Fibroblast of skin of scalp (primary cell): Measurements from ENCODE around the gene HCAR2. TPM values are rescaled to one million over a fixed set of nuclear protein-coding genes. Genes with fewer than 3 reads are reported as not detected.
"Not testable (repeated sequence)": the region's sequence is repeated elsewhere in the genome, so short reads cannot be mapped to it uniquely, and the experiment has no call there.

Source experiments
- DNase-seq: peaks from one replicate; pipeline ENCODE4 v3.0.0-alpha.2; 2013
- polyA plus RNA-seq, 2 experiments: library from polyadenylated mRNA; unstranded; fragments of 120-200 nt; gene quantifications; one replicate each; pipeline ENCODE4 v1.2.1, GENCODE V29; 2013; ENCODE audit not compliant: insufficient read length in 2 of 2

HCAR2 gene
- polyA plus RNA-seq (2013, experiment 1 of 2; ENCODE audit: insufficient read length), result not detected
- polyA plus RNA-seq (2013, experiment 2 of 2; ENCODE audit: insufficient read length), result not detected

- DNase-seq, result not testable (repeated sequence)
These were observed at the start of gene HCAR2 for GRCh38 chr12:122702890-122703611. TSS of gene HCAR2 (minus strand) at chr12:122703357. CDS start at chr12:122703283, 74 bp downstream.

DNA sequence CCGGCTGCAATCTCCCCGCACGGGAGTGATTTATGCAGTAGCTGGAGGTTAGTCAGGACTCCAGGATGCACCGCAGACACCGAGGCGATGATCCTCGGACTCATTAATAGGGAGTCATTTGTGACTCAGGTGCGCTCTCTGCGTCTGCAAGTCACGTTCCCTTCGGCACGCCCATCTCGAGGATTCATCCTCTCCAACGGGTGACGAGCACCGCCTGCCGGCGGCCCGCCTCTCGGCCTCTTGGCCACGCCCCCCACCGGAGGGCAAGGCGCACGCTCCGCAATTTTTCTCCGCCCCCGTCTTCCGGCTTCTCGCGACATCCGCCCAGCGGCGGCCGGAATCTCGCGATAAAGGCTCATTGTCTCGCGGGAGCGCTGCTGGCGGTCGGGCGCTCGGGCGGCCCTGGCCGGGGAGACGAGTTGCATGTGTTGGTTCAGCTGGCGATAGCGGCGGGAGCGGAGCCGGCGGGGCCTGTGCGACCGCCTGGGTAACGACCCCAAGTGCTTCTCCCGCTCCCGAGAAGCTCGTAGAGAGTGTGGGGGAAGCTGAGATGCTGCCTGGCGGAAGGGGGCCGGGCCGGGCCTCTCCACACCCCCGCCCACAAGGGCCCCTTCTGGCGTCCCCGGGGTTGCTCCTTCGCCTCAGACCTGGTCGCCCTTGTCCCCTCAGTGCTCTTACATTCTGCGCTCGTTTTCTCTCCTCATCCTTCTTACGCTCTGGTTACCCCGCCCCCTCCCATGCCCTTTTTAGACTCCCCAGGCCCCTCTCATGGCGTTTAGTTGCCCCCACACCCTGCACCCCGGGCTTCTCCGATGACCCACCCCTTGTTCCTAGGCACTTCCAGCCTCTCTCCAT is 49.5 kb upstream of the HCAR2 start, which contains the start of gene DENR:
Gene DENR (plus strand): TSS at position 361 of the 855 bp plus-strand sequence. CDS start 878 bp downstream, outside the sequence.
- peak; percentile 95 for DNase-seq

DNA sequence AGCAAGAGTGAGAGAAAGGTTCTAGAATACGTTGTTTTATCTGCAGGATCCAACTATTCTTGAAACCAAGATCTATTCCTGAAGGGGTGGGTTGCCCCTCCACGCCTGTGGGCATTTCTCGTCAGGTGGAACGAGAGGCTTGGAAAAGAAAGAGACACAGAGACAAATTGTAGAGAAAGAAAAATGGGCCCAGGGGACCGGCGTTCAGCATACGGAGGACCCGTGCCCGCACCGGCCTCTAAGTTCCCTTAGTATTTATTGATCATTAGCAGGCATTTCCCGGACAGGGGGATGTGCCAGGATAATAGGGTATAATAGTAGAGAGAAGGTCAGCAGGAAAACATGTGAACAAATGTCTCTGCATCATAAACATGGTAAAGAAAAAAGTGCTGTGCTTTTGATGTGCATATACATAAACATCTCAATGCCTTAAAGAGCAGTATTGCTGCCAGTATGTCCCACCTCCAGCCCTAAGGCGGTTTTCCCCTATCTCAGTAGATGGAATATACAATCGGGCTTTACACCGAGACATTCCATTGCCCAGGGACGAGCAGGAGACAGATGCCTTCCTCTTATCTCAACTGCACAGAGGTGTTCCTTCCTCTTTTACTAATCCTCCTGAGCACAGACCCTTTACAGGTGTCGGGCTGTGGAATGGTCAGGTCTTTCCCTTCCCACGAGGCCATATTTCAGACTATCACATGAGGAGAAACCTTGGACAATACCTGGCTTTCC is 47.8 kb upstream of the HCAR2 start:
- DNase-seq, result not testable (repeated sequence)

GRCh38 chr12:122749569-122750332 is 46.6 kb upstream of the HCAR2 start:
- DNase-seq, result no peak

- no peak for DNase-seq
These were observed 44.3 kb upstream of the HCAR2 start for GRCh38 chr12:122747224-122748135.

DNA sequence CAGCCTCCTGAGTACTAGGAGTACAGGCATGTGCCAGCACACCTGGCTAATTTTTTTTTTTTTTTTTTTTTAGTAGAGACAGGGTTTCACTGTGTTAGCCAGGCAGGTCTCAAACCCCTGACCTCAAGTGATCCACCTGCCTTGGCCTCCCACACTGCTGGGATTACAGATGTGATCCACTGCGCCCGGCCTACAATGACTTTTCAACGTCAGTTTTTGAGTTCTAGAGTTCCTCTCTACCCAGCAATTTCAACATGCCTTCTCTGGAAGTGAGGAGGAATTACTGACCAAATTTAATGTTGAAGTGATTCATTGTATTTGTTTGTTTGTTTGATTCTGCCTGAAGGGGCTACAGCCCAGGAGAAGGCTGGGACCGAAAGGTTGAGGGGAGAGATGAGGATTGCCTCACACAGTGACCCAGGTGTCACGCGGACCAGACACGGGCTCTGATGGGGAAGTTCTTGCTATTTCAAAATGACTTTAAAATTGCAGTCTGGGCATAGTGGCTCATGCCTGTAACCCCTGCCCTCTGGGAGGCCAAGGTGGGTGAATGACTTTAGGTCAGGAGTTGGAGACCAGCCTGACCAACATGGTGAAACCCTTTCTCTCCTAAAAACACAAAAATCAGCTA is 40.9 kb upstream of the HCAR2 start:
- no peak for DNase-seq

DNA sequence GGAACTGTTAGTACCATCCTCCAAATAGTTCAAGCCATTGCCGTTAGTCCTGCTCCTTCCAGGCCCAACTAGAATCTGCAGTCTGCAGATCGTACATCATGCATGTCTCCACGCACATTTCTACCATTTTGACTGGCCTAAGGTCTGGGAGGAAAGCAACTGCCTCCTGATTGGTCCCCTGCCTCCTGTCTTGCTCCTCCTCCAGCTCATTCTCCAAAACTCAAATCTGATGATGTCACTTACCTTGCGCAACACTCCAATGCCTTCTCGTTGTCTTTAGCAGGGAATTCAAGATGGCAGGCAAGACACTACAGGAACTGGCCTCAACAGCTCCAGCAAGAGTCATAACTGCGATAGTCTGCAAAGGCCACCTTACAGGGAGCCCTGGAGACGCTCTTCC is 37.2 kb upstream of the HCAR2 start:
- DNase-seq, result no peak

DNA sequence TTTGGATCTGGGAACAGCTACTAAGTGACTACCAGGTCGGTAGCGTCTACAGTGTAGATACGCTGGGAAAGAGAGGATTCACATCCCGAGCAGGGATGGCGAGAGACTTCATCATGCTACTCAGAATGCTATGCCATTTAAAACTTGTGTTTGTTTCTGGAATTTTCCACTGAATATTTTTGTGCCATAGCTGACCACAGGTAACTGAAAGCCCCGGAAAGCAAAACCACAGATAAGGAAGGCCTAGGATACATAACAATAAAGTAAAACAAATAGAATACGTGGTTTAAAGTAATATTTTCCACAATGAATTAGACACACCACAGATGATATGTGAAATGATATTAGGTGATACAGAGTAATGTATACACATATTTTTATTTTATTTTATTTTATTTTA is 35.4 kb upstream of the HCAR2 start:
- DNase-seq, result no peak

- no peak for DNase-seq
These were observed 29.5 kb upstream of the HCAR2 start for GRCh38 chr12:122732611-122733010.

- no peak for DNase-seq
These were observed 29.0 kb upstream of the HCAR2 start for GRCh38 chr12:122732170-122732569.

DNA sequence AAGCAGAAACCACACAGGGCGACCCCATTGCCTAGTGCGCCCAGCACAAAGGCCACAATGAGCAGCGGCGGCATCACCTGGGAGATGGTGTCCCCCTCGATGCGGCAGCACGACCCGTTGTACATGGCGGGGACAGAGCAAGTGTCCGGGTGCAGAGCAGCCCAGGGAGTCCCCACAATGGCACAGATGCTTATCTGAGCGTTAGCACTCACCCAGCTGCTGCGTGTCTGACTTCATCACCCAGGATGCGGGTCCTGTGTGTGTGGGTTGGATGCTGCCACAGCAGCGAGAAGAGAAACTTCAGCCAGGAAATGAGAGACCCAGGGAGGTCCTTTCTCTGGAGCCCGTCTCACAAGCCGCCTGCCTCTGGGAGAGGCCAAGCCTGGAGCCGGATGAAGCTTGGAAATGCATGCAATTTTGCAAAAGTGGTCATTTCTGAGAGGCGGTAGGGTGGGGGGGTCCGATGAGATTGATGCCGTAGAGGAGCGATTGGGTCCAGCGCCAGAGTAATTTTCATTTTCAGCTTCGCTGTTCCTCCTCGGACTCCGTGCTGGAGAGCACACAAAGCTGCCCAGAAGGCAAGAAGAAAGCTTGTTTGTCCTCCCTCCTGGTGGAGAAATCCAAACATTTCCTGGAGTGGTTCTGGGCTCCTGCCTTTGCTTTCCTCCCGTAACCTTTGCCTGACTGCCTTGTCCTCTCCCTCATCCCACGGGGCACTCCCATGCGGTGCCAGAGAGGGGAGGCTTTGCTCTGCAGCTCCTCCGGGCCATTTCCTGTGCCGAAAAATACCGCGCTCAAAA is 27.3 kb upstream of the HCAR2 start, which contains the start of gene HCAR1:
Gene HCAR1 (minus strand): TSS at position 630 of the 800 bp plus-strand sequence. CDS start 505 bp downstream, at position 125.
- peak; percentile 27 for DNase-seq

- DNase-seq, result no peak
These were observed 26.5 kb upstream of the HCAR2 start for GRCh38 chr12:122729583-122730214.

GRCh38 chr12:122726080-122726558 is 23.0 kb upstream of the HCAR2 start:
- DNase-seq, result no peak

DNA sequence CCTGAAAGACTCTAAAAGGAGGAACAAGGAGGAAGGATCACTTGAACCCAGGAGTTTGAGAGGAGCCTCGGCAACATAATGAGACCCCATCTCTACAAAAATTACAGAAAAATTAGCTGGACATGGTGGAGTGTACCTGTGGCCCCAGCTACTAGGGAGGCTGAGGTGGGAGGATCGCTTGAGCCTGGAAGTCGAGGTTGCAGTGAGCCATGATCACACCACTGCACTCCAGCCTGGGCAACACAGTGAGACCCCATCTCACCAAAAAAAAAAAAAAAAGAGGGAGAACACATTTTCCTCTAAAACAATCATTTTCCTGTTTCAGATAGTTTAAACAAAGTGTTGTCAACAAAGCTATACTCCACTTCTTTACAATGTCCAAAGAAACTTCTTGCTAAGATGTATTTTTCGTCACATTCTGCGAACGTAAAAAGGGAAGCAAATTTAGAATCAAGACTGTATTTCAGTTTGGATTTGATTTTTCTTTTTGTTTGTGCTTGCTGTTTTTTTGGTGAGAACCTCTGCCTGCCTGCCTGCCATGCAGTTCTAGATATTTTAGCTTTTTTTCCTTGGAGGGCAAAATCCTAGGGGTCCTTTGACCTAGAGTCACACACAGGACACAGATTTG is 22.4 kb upstream of the HCAR2 start:
- no peak for DNase-seq

- no peak for DNase-seq
These were observed 21.6 kb upstream of the HCAR2 start for GRCh38 chr12:122724641-122725243.

GRCh38 chr12:122722387-122722786 is 19.2 kb upstream of the HCAR2 start:
- no peak for DNase-seq

GRCh38 chr12:122721057-122721545 is 17.9 kb upstream of the HCAR2 start:
- peak; percentile 28 for DNase-seq
